K562 (cell line): Measurements from ENCODE around the gene BOLA3. TPM values are rescaled to one million over a fixed set of nuclear protein-coding genes. Genes with fewer than 3 reads are reported as not detected.

Source experiments
- ETV1 ChIP-seq: fragments of 450-650 bp; conservative IDR thresholded peaks from 2 replicates; pipeline ENCODE4 v1.6.1; 2016; ENCODE audit warnings: missing genetic modification characterization, control low read depth, low read depth, missing compliant biosample characterization
- MGA ChIP-seq: fragments of 450-650 bp; IDR thresholded peaks from 2 replicates; pipeline ENCODE4 v1.6.1; 2016; ENCODE audit warnings: mild to moderate bottlenecking, moderate library complexity
- MLLT1 ChIP-seq, 2 experiments: fragments of 450-650 bp; IDR thresholded peaks; 2 replicates each; pipeline ENCODE4 v1.6.1; 2016
- NFE2 ChIP-seq: IDR thresholded peaks from 2 replicates; pipeline ENCODE4 v1.6.1; 2014; ENCODE audit warnings: antibody characterized with exemption, low read depth
- ZBTB33 ChIP-seq: sonication (generic); formaldehyde crosslinking; IDR thresholded peaks from 2 replicates; pipeline ENCODE4 v1.8.1; 2023; ENCODE audit warnings: mild to moderate bottlenecking, missing genetic modification reagents
- polyA plus RNA-seq, 8 experiments: library from polyadenylated mRNA; depleted of rRNA in 4 of 8; stranded (reverse) in 5 of 8; unstranded in 3 of 8; fragments of >200 nt; fragmentation: Nextera tagmentation in 2 of 8; fragmentation: Illumina TruSeq in 1 of 8; extraction: Ambion mirVana in 2 of 8; extraction: Trizol in 1 of 8; gene quantifications; 2 replicates each; pipeline versions ENCODE4 v1.2.1 to v1.2.3, GENCODE V29; 2011 to 2014; ENCODE audit warnings: inconsistent platforms in 1 of 8, missing spikeins in 1 of 8
- total RNA-seq, 7 experiments: library from RNA; depleted of rRNA in 6 of 7; stranded (reverse); fragments of >200 nt in 6 of 7; fragmentation: Illumina TruSeq in 2 of 7; extraction: Trizol in 2 of 7; gene quantifications; 2 replicates each; pipeline versions ENCODE4 v1.2.1 to v1.2.3, GENCODE V29; 2011 to 2021; ENCODE audit warnings: low replicate concordance in 1 of 7
- TF ChIP-seq, protein P1 (sequence below): sonication (generic); formaldehyde crosslinking; IDR thresholded peaks from 2 replicates; pipeline ENCODE4 v1.8.0; 2022; ENCODE audit warnings: missing genetic modification reagents, mild to moderate bottlenecking, borderline replicate concordance
- TF ChIP-seq, protein P2 (sequence below): fragments of 450-650 bp; formaldehyde crosslinking; IDR thresholded peaks from 2 replicates; pipeline ENCODE4 v1.4.0; 2020; ENCODE audit warnings: mild to moderate bottlenecking, mixed read lengths

The BOLA3 gene
- total and polyA plus RNA-seq, 9 of the 15 experiments (the other 6 are each of a cell fraction or from before 2014, with no cell fraction given) = 149 to 619 (median 255) TPM

DNA sequence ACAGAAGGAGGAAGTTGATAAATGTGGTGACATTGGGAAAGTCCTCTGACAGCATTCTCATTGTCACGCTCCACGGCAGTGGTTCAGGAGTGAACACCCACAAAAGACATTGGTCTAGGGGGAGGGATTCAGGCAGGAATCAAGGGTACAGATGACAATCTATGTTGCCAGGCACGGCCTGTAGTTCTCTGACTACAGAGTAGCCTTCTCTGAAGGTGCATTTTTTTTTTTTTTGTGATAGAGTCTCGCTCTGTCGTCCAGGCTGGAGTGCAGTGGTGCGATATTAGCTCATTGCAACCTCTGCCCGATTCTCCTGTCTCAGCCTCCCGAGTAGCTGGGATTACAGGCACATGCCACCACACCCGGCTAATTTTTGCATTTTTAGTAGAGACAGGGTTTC lies 38.3 kb upstream of the BOLA3 start (continued):
- TF ChIP-seq ZBTB33 (CRISPR knock-in tag) (no peak), ETV1 (tag) (peak; percentile 49; the same call in 1 of the 2 replicates), MGA (peak; percentile 36; the same call in 1 of the 2 replicates), NFE2 (0 out of 2 replicates have a peak, but pooled peaks have one; percentile 46), MLLT1 (IDR thresholded peaks at IDR 0.05) (0 out of 4 replicates have a peak, but pooled peaks of 1 of the 2 experiments have one; percentile 11)
- TF ChIP-seq, protein P1, sequence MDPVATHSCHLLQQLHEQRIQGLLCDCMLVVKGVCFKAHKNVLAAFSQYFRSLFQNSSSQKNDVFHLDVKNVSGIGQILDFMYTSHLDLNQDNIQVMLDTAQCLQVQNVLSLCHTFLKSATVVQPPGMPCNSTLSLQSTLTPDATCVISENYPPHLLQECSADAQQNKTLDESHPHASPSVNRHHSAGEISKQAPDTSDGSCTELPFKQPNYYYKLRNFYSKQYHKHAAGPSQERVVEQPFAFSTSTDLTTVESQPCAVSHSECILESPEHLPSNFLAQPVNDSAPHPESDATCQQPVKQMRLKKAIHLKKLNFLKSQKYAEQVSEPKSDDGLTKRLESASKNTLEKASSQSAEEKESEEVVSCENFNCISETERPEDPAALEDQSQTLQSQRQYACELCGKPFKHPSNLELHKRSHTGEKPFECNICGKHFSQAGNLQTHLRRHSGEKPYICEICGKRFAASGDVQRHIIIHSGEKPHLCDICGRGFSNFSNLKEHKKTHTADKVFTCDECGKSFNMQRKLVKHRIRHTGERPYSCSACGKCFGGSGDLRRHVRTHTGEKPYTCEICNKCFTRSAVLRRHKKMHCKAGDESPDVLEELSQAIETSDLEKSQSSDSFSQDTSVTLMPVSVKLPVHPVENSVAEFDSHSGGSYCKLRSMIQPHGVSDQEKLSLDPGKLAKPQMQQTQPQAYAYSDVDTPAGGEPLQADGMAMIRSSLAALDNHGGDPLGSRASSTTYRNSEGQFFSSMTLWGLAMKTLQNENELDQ (CRISPR knock-in tag) = no peak
- TF ChIP-seq, protein P2, sequence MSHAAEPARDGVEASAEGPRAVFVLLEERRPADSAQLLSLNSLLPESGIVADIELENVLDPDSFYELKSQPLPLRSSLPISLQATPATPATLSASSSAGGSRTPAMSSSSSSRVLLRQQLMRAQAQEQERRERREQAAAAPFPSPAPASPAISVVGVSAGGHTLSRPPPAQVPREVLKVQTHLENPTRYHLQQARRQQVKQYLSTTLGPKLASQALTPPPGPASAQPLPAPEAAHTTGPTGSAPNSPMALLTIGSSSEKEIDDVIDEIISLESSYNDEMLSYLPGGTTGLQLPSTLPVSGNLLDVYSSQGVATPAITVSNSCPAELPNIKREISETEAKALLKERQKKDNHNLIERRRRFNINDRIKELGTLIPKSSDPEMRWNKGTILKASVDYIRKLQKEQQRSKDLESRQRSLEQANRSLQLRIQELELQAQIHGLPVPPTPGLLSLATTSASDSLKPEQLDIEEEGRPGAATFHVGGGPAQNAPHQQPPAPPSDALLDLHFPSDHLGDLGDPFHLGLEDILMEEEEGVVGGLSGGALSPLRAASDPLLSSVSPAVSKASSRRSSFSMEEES (CRISPR knock-in tag) = no peak
